Posterior vena cava (tissue), 2 donors: Measurements from ENCODE around the gene APOH. TPM values are rescaled to one million over a fixed set of nuclear protein-coding genes. Genes with fewer than 3 reads are reported as not detected.
"Not testable (repeated sequence)": the region's sequence is repeated elsewhere in the genome, so short reads cannot be mapped to it uniquely, and the experiment has no call there.

Experiments
- DNase-seq: peaks from one replicate; pipeline ENCODE4 v3.0.0-alpha.2; 2020; ENCODE audit warnings: low spot score
- intact Hi-C, 2 donors: fragments of 100-400 bp; cut with DNase I; formaldehyde crosslinking; loops; one replicate each; pipeline versions ENCODE4 v1.14.1 to v1.14.2; 2022 to 2023
- long read RNA-seq, 2 donors: library from polyadenylated mRNA; unstranded; transcript quantifications; one replicate each; pipeline ENCODE4 v2.0.0, GENCODE V29; 2020 to 2021
- total RNA-seq, 2 donors: library from RNA; stranded (reverse); fragmentation: NEBNext Ultra II Directional; extraction: Animal tissue kit (Norgen Biotek cat#: 25700); gene quantifications; one replicate each; pipeline ENCODE4 v1.2.1, GENCODE V29; 2021
- donor health status: DM: yes; HTN: yes; CAD: no.
- donor health status: DM: yes; HTN: yes; CAD: no.

APOH gene, protein sequence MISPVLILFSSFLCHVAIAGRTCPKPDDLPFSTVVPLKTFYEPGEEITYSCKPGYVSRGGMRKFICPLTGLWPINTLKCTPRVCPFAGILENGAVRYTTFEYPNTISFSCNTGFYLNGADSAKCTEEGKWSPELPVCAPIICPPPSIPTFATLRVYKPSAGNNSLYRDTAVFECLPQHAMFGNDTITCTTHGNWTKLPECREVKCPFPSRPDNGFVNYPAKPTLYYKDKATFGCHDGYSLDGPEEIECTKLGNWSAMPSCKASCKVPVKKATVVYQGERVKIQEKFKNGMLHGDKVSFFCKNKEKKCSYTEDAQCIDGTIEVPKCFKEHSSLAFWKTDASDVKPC
- under 1 TPM in 1 of 2 donors, not detected in 1; 0.56 TPM for total RNA-seq
- long read RNA-seq, donor 1: 0 reads
- long read RNA-seq, donor 2: 0 reads

DNA sequence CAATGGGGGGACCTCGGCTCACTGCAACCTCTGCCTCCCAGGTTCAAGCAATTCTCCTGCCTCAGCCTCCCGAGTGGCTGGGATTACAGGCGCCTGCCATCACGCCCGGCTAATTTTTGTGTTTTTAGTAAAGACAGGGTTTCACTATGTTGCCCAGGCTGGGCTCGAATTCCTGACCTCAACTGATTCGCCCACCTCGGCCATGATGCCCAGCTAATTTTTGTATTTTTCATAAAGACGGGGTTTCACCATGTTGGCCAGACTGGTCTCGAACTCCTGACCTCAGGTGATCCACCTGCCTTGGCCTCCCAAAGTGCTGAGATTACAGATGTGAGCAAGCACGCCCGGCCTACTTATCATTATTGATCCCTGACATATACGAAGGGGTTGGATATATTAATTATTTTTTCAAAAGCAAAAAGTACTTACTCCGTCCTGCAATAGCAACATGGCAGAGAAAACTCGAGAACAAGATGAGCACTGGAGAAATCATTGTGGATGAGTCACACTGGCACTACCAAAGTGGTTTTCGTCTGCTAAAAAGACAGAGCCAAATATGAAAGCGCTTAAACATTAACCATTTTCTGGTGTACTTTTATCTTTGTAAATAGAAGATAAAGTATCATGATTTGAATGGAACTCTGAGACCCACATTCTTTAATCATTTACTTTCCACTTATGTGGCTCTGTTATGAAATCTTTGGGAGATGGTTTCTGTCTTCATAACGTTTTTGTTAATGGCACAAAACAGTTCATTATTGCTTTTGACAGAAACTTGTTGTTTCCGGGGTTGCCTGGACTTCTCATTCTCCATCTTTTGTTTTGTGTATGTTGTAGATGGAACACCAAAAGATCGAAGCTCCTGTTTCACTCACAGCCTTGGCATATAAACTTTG is at the start of gene APOH:
Gene APOH (minus strand): TSS at position 529 of the 896 bp plus-strand sequence. CDS start 36 bp downstream, at position 493.
- intact Hi-C loops: no loop called here
- DNase-seq: no peak

DNA sequence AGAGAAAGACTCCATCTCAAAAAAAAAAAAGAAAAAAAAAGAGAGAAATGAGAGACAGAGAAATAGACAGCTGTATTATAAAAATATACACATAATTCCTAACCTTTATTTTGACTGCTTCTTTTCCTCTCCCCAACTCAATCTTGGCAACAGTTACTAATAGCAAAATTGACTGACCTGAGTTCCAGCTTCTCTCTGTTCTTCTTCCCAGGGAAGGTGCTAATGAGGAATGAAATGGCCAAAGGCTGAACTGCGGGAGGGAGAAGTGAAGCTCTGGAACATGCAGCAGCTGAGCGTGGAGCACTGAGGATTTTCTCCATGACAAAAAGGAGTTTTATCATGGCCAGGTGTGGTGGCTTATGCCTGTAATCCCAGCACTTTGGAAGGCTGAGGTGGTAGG is 48.0 kb upstream of the APOH start:
- intact Hi-C loops: no loop called here
- DNase-seq: no peak

DNA sequence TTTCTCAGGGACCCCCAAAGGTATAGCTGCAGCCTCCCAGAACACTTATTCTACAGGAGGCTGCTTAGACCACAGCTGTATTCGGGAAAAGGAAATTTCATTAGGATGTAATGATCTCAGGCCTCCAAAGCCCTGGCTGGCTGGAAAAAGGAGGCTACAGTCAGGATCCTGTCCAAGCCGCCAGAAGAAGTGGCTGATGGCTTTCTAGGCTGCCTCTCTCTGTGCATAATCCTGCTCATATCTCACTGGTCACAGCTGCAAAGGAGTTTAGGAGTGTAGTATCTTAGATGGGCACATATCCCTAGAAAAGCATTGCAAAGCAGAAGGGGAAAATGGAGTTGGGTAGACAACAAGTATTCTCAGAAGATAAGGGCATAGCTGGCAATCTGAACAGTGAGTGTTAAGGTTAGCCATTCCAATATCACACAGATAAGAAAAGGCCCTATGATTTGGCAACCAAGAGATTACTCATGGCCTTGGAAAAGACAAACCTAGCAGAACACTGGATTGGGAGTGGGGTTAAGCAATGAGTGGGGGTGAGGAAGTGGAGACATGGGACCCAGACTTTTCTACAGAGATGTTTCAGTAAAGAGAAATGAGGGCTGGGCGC is 47.2 kb upstream of the APOH start:
- intact Hi-C loops: no loop called here

DNA sequence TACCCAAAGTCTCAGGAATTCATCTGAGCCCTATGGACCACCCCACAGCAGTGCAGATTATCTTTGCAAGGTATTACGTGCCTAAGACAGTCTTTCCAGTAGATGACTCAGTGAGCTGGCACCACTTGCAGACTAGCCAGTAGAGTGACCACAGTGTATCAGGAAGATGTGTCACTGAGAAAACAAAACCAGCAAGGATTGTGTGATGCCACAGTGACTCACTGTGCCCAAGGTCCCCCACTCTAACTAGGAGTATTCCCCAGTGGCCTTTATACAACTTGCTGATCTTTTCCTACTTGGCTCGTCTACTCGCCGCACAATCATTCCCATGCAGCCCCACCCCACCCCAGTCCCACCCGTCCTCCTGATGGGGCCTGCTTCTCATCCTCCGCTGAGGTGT is 46.4 kb upstream of the APOH start:
- intact Hi-C loops: no loop called here
- no peak for DNase-seq

More for the DNA sequence above, 47.2 kb upstream of the APOH start:
- no peak for DNase-seq

DNA sequence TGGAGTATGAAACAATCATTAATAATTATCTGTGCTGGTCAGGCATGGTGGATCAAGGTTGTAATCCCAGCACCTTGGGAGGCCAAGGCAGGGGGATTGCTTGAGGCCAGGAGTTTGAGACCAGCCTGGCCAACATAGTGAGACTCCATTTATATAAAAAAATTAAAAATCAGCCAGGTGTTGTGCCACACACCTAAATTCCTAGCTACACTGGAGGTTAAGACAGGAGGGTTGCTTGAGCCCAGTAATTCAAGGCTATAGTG is 44.3 kb upstream of the APOH start:
- intact Hi-C loops: no loop called here
- DNase-seq: no peak

DNA sequence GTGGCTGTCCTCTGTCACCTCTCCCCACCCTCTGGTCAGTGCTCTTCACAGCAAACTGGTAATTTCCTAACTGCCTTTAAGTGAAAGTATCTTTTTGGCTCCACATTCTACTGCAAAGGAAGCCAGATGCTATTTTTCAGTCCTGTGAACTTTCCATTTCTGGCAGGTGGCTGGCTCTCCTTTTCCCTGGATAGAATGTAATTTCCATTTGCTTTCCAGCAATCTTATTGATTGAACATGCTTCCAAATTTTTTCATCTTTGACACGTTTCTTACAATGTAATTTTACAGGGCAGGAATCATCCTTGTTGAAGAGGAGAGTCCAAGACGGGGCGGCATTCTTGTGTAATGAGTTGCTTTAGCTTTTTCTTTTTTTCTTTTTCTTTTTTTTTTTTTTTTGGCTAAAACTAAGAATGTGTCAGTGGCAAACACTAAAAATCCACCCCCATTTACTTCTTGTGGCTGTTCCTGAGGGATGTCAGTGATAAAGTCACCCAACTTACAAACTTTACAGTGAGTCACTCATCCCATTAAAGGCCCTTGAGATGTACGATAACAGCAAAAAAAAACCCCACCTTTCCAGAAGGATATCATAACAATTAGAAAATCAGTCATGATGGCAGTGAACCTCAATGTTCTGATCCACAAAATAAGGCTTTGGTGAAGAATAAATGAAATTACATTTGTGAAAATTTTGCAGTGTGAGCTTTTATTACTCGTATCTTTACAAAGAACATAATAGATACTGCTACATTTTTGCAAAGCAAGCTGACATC is 43.8 kb upstream of the APOH start:
- intact Hi-C loops: no loop called here
- DNase-seq: no peak

DNA sequence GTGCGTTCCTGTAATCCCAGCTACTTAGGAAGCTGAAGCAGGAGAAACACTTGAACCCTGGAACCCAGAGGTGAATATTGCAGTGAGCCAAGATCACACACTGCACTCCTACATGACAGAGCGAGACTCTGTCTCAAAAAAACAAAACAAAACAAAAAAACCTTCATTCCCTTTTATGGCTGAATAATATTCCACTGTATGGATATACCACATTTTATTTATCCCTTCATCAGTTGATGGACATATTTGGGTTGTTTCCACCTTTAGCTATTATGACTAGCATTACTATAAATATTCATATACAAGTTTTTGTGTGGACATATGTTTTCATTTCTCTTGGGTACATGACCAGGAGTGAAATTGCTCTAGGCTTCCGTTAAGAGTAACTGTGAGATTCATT is 42.3 kb upstream of the APOH start:
- intact Hi-C loops: no loop called here
- no peak for DNase-seq

DNA sequence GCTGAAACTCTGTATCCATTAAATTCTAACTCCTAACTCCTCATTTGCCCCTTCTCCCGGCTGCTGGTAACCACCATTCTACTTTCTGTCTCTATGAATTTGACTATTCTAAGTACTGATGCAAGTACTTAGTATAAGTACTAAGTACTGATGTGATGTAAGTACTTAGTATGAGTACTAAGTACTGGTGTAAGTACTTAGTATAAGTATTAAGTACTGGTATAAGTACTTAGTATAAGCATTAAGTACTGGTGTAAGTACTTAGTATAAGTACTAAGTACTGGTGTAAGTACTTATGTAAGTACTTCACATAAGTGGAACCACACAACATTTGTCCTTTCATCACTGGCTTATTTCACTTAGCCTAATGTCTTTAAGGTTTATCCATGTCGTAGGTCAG is 40.9 kb upstream of the APOH start:
- DNase-seq: no peak
- intact Hi-C loops: no loop called here

DNA sequence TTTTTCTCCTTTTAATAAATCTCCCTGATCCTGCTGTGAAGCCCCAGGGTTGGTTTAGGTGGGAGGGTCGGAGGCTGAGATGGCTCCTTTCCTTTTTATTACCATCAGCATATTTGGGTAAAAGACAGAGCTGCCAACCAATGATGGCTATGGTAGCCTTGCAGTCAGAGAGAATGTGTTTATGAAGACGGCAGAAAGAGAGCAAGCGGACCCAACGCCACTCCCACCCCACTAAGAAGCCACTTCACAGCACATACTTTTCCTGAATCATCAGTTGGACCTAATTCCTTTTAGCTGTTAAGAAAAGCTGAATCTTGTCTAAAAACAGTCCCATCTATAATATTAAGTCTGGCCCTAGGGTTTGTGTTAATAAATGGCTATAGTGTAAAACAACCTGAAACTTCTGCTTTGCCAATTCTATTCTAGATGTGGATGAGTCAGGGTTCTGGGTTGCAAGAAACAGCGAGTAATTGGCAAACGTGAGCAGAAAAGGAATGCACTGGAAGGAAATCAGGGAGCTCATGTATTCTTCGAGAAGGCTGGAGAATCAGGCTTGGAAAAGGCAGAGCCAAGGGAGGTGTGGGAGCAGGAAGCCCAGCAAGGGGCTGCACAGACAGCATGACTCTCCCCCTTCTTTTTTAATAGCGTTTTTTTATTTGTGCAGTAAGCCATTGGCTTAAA is 39.2 kb upstream of the APOH start:
- no peak for DNase-seq

DNA sequence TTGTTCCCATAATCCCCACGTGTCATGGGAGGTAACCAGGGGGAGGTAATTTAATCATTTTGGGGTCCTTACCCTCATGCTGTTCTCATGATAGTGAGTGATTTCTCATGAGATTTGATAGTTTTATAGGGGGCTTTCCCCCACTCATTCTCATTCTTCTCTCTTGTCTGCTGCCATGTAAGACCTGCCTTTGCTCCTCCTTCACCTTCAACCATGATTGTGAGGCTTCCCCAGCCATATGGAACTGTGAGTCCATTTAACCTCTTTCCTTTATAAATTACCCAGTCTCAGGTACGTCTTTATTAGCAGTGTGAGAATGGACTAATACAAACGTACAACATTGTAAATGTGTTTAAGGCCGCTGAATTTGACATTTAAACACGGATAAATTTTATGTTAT is 35.5 kb upstream of the APOH start:
- no peak for DNase-seq
- intact Hi-C loops: no loop called here

More for the DNA sequence above, 39.2 kb upstream of the APOH start:
- intact Hi-C loops: no loop called here

DNA sequence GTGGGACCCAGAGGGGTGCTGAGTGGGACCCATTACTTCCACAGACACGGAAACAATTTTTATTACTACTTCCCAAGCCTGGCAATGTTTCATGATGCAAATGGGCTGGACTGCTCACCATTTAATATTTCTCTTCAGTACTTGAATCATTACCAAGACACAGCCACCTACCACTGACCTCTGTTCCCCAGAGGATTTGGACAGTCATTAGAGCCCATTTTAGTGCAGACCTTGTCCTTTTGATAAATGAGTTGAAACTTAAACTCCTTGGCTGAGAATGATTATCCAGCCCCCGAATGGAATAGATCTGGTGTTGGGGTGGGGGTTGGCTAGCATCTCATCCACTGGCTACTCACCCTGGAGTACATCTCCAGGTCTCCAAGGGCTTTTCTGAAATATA is 33.6 kb upstream of the APOH start:
- intact Hi-C loops: no loop called here
- DNase-seq: no peak

DNA sequence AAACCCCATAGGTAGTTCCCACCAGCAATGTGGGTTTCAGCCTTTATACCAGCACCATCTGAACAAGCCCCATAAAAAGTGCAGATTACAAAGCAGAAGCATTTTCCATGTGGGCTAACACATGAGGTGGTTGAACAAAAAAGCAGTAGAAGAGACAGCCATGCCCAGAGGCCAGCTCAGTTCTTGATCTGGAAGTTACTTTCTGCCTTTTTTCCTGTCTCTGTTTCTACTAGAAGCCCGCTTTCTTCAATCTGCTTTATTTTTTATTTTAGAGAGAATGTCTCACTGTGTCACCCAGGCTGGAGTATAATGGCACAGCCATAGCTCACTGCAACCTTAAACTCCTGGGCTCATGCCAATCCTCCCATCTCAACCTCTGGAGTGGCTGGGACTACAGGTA is 31.5 kb upstream of the APOH start:
- intact Hi-C loops: no loop called here
- DNase-seq: no peak

DNA sequence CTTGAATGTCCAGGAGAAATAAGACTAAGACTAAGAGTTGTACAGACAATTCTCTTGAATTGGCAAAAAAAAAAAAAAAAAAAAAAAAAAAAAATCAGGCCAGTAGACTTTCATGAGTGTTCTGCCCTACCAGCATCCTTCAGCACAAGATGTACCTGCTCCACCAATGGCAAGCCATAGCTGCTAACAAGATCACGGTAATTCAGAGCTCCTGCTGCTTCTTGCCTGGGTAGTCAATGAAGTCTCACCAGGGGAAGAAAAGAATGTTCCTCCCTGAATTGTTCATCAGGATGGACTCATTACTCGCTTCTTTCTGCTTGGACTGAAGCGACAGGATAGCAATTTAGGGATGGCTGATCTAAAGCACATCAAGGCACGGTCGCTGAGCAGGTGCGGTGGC is 31.1 kb upstream of the APOH start:
- DNase-seq: no peak
- intact Hi-C loops: no loop called here

DNA sequence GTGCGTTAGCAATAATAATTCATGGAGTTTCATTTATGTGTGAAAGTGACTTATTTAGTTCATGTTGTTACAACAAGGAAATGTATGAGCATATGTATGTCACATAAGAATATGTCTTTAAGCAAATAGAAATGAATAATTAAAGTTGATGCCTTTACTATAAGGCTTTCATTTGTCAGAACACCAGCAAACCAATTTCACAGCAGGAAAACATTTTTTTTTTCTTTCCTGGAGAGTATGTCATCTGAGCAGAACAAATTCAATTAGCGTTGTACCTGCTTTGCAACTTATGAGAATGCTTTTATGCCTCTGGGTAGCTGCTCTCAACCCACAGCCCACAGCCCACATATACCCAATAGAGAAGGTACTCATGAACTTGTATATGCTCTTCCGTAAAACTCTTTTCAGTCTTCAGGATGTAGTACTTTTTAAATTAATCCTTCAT is 26.3 kb upstream of the APOH start:
- intact Hi-C loops: loop anchor here in 1 of 2 donors (10.0 kb wide), 1 partner anchor 409 kb away; no protein-coding TSS in a partner anchor
- no peak for DNase-seq

DNA sequence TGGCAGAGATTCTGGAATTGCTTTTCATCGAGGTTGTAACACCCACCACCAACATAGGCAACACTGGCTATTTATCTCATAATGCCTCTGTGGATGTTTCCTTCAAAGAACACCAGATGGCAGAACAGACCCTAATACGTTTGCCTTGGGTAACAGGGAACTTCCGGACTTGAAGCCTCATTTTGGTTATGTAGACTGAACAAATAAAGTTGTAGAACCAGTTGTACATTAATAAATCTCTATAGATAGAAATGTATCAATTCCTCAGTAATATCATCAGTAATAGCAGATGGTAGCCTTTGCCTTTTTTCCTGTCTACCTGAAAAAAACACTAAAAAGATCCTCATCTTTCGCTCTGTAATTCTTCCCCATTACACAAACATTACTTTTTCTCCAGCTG is 25.9 kb upstream of the APOH start:
- intact Hi-C loops: loop anchor here in 1 of 2 donors (10.0 kb wide), 1 partner anchor 410 kb away; no protein-coding TSS in a partner anchor
- DNase-seq: no peak

DNA sequence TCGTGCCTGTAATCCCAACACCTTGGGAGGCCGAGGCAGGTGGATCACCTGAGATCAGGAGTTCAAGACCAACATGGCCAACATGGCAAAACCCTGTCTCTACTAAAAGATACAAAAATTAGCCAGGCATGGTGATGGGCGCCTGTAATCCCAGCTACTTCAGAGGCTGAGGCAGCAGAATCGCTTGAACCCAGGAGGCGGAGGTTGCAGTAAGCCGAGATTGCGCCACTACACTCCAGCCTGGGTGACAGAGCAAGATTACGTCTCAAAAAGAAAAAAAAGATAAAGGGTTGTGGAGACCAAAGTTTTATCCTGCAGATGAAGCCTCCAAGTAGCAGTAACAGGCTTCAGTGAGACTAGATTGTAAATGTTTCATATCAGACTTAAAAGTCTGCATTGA is 24.2 kb upstream of the APOH start:
- intact Hi-C loops: loop anchor here (5.0 to 10.0 kb wide), 3 partner anchors 374 to 419 kb away; no protein-coding TSS in a partner anchor
- not testable (repeated sequence) for DNase-seq

DNA sequence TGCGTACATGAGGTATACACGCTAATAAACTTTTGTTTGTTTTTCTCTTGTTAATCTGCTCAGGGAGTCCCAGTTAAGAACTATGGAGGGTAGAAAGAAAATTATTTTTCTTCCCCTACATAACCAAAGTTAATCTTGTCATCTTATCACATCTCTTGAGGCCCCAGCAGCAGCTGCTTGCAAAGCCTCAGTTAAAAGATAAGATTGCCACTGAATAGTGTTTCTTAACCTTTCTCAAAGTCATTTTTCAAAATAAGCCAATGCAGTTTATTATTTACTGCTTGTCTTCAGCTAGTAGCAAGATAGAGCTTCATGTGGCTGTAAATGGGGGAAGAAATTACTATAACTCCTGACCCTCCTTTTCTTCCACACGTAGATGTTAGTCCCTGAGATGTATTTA is 21.5 kb upstream of the APOH start:
- intact Hi-C loops: loop anchor here (5.0 to 10.0 kb wide), 3 partner anchors 377 to 422 kb away; no protein-coding TSS in a partner anchor
- DNase-seq: no peak

DNA sequence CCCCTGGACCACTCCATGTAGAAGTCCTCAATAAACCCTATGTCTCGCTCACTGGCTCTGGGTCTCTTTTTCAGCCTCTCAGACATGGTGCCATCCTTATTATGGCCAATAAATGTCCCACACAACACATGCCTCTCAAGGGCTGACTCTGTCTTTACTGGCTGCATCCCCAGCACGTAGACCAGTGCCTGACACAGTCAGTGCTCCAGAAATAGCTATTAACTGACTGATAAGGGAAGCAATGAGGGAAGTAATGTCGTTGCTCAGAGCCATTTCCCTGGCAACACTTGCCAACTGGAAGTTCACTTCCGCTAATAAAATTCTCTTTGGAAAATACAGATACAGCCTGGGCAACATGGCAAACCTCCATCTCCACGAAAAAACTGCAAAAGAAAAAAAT is 19.1 kb upstream of the APOH start:
- DNase-seq: no peak
- intact Hi-C loops: no loop called here

DNA sequence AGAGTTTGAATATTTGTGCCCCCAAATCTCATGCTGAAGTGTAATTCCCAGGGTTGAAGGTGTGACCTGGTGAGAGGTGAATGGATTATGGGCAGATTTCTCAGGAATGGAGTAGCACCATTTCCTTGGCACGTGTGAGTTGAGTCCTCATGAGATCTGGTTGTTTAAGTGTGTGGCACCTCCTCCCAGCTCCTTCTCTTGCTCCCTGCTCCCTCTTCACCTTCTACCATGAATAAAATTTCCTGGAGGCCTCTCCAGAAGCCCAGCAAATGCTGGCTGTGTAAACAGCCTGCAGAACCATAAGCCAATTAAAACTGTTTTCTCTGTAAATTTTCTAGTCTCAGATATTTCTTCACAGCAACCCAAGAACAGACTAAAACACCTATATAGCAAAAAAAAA is 12.6 kb upstream of the APOH start:
- intact Hi-C loops: no loop called here
- DNase-seq: no peak
